AG09319 (cell line): ENCODE measurements around the gene AMPD2.
"Not testable (repeated sequence)": the region's sequence is repeated elsewhere in the genome, so short reads cannot be mapped to it uniquely, and the experiment has no call there.

Experiments used
- DNase-seq: peaks from one replicate; pipeline ENCODE4 v3.0.0-alpha.2; 2010; ENCODE audit warnings: low read depth; ENCODE audit errors: extremely low read depth
- TF ChIP-seq, protein P1 (sequence below): IDR thresholded peaks from 2 replicates; pipeline ENCODE4 v1.5.1; 2011; ENCODE audit warnings: low read depth, mild to moderate bottlenecking, inconsistent platforms, low read length, moderate library complexity

AMPD2 gene

DNA sequence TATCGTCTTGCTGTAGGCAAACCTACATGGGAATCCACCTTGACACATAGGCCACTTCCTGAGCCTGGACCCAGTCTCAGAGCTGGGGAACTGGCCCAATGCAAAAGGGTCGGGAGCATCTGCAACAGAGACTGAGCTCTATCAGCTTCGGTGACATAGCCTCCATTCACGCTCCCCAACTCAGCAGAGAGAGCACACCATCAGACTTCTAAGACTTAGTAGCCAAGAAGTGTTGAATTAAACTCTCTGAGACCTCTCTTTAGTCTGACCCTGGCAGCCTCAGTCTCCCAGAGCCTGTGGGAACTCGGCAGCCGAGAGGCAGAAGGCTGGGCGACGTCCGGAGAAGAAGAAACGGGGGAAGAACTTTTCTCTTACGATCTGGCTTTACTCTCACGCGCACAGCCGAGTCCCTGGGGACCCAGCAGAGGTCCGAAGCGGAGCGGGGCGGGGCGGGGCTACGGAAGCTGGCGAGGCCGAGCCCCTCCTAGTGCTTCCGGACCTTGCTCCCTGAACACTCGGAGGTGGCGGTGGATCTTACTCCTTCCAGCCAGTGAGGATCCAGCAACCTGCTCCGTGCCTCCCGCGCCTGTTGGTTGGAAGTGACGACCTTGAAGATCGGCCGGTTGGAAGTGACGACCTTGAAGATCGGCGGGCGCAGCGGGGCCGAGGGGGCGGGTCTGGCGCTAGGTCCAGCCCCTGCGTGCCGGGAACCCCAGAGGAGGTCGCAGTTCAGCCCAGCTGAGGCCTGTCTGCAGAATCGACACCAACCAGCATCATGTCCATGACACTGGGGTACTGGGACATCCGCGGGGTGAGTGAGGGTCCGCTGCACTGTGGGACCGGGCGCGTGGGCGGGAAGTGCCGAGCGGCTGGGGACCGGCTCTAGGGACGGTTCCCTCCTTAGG is 36.2 kb downstream of the AMPD2 start, which contains the start of gene GSTM4:
TSS of gene GSTM4 (plus strand) at position 485 of the 905 bp plus-strand sequence. CDS start at position 776, 291 bp downstream.
- TF ChIP-seq, protein P1, sequence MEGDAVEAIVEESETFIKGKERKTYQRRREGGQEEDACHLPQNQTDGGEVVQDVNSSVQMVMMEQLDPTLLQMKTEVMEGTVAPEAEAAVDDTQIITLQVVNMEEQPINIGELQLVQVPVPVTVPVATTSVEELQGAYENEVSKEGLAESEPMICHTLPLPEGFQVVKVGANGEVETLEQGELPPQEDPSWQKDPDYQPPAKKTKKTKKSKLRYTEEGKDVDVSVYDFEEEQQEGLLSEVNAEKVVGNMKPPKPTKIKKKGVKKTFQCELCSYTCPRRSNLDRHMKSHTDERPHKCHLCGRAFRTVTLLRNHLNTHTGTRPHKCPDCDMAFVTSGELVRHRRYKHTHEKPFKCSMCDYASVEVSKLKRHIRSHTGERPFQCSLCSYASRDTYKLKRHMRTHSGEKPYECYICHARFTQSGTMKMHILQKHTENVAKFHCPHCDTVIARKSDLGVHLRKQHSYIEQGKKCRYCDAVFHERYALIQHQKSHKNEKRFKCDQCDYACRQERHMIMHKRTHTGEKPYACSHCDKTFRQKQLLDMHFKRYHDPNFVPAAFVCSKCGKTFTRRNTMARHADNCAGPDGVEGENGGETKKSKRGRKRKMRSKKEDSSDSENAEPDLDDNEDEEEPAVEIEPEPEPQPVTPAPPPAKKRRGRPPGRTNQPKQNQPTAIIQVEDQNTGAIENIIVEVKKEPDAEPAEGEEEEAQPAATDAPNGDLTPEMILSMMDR: no peak; the same call in 1 of the 2 replicates
- no peak for DNase-seq

DNA sequence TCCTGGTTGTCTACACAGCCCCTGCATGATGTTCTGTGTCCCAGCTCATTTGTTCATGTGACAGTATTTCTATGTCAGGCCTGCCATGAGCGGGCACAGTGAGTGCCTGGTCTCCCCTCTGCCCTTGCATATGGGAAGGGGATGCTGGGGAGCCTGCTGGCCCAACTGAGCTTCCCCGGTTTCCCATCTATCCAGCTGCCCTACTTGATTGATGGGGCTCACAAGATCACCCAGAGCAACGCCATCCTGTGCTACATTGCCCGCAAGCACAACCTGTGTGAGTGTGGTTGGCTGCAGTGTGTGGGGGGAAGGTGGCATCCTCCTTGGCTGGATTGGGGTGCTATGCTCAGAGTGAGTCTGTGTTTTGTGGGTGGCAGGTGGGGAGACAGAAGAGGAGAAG is 37.8 kb downstream of the AMPD2 start:
- no peak for DNase-seq
- TF ChIP-seq, protein P1: no peak

DNA sequence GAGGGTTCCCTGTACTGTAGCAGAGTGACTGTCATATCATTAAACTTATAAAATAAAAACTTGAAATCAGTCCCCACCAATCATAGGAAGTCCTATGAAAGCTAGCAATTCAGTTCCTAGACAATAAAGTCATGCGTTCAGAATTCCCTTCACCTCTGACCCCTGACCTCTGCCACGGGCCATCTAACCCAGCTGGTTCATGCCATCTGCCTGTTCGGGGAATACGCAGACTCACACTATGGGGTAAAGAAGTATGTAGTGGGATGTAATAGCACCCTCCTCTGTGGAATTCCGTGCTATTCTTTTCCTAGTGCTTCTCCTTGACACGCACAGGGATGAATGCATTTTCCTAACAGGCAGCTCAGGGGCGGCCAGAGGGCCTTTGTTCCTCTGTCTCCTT is 38.3 kb downstream of the AMPD2 start:
- no peak for DNase-seq
- TF ChIP-seq, protein P1: no peak

DNA sequence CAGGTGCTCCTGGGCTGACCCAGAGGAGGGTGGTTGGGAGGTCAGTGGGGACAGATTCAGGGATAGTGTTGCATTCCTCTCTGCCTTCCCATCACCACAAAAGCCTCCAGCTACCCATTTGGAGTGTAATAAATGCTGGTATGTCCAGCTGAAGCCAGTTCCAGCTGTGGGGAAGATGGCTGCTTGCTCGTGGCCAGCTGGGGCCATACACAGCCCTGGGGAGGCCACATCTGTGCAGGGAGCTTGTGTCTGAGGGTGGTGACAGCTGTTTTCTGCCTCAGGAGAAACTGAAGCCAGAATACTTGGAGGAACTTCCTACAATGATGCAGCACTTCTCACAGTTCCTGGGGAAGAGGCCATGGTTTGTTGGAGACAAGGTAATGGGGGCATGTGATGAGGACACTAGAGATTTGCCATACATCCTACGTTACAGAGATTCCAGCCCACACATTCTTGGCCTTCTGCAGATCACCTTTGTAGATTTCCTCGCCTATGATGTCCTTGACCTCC is 39.0 kb downstream of the AMPD2 start:
- TF ChIP-seq, protein P1: no peak
- DNase-seq: no peak

DNA sequence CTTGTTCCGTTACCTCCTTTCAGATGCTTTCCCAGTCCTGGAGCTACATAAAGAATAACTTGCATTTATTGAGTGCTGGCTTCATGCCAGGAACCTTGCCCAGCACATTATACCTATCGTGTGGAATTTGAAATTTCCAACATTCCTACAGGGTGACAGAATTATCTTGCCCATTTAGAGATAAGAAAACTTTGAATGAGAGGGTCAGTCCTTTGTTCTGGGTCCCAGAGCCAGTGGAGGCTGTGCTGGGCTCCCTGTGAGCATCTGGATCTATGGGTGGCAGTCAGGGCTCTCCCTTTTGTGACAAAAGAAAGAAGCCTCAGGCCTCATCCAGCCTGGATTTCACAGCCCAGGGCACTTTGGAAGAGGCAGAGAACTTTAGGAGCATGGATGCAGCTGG is 39.5 kb downstream of the AMPD2 start:
- DNase-seq: no peak
- TF ChIP-seq, protein P1: no peak

DNA sequence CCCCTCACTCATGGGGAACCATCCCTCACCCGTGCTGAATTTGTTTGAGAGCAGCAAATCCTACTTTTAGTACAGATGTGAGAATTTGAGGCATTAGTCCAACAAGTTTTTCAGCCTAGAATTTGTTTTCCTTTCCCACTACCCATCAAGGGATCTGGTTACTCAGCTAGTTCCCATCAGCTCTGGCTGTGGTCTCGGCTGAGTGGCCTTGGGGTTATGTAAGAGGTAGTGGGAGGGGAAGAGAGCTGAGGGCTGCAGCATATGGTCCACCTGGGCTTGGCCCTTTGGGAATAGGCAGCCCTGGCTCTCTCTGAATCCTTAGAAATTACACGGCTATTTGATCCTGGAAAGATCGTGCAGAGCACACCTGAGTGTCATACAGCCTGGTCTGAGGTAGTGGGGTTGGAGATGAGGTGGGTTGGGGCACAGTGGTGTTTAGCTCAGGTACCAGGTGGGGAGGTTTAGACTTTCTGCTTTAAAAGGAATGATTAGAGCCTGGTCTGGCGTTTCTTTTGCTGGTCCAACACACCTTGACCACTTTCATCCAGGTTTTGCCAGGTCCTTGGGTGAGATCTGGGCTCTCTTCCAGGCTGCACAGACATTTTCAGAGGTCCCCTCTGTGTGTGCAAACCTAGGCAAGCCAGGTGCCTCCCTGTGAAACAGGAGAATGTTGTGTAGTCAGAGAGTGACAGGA is 40.5 kb downstream of the AMPD2 start:
- no peak for DNase-seq
- TF ChIP-seq, protein P1: no peak

DNA sequence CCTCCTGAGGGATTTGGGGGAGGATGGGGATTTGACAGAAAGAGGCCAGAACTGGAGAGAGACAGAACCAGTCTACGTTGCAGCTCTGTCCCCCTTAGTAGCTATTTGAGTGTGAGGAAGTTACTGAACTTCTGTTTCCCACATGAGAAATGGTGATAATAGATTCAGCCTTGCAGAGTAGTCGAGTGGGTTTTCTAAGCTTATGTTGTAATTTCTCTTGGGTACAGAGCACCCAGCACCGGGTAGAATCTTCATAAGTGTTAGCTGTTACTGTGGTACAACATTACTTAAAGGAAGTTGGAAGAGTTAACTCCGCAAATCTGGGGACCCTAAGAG is 41.0 kb downstream of the AMPD2 start:
- not testable (repeated sequence) for DNase-seq
